RPMI8226 (cell line): ENCODE measurements around the gene SFT2D2.

Source experiments
- DNase-seq: peaks from one replicate; pipeline ENCODE4 v3.0.0-alpha.2; 2015

The SFT2D2 gene

GRCh38 chr1:168271636-168272035, 45.8 kb downstream of the SFT2D2 start:
- DNase-seq, result no peak

- DNase-seq, result no peak
Measured at GRCh38 chr1:168273575-168273974, 47.8 kb downstream of the SFT2D2 start.

GRCh38 chr1:168279253-168279652, 53.4 kb downstream of the SFT2D2 start:
- DNase-seq, result no peak

GRCh38 chr1:168280296-168280927, 54.6 kb downstream of the SFT2D2 start, which contains the start of gene TBX19:
Gene TBX19, plus strand, starts transcription at chr1:168280877. Its CDS starts 214 bp downstream, at chr1:168281091.
- DNase-seq, result no peak

- DNase-seq, result no peak
Measured at GRCh38 chr1:168281603-168282325, 56.0 kb downstream of the SFT2D2 start.

- no peak for DNase-seq
Measured at GRCh38 chr1:168285521-168285790, 59.7 kb downstream of the SFT2D2 start.

GRCh38 chr1:168285971-168286927, 60.4 kb downstream of the SFT2D2 start:
- no peak for DNase-seq

- DNase-seq, result no peak
Measured at GRCh38 chr1:168287237-168287664, 61.4 kb downstream of the SFT2D2 start.

GRCh38 chr1:168288311-168289052, 62.7 kb downstream of the SFT2D2 start:
- no peak for DNase-seq

GRCh38 chr1:168291222-168291837, 65.5 kb downstream of the SFT2D2 start:
- no peak for DNase-seq

- no peak for DNase-seq
Measured at GRCh38 chr1:168293356-168293755, 67.6 kb downstream of the SFT2D2 start.

- no peak for DNase-seq
Measured at GRCh38 chr1:168295411-168296114, 69.8 kb downstream of the SFT2D2 start.

- no peak for DNase-seq
Measured at GRCh38 chr1:168297019-168297730, 71.4 kb downstream of the SFT2D2 start.

GRCh38 chr1:168298446-168298845, 72.6 kb downstream of the SFT2D2 start:
- DNase-seq, result no peak

GRCh38 chr1:168300626-168301025, 74.8 kb downstream of the SFT2D2 start:
- DNase-seq, result no peak

GRCh38 chr1:168301664-168302320, 76.0 kb downstream of the SFT2D2 start:
- DNase-seq, result no peak
